Small intestine (tissue), 7 donors: Measurements from ENCODE around the gene AUNIP. TPM values are rescaled to one million over a fixed set of nuclear protein-coding genes. Genes with fewer than 3 reads are reported as not detected.
"Not testable (repeated sequence)": the region's sequence is repeated elsewhere in the genome, so short reads cannot be mapped to it uniquely, and the experiment has no call there.

Experiments
- DNase-seq, 2 donors: peaks; one replicate each; pipeline versions ENCODE4 v3.0.0 to v3.0.0-alpha.2; 2013
- FAIRE-seq: peaks from 2 replicates; lab custom pipeline; 2012; peaks lifted over from hg19 to GRCh38; lab: Jason Lieb, UNC
- H3K27ac ChIP-seq, 3 donors: one replicate each; pipeline ENCODE4 v1.5.1; 2013; ENCODE audit warnings: low read length in 2 of 3, mild to moderate bottlenecking in 2 of 3, control low read depth in 1 of 3, inconsistent platforms in 1 of 3, low read depth in 1 of 3, moderate library complexity in 1 of 3
- H3K27me3 ChIP-seq, 3 donors: one replicate each; pipeline ENCODE4 v1.6.1; 2013; ENCODE audit warnings: low read length in 3 of 3, inconsistent platforms in 1 of 3; ENCODE audit not compliant: control insufficient read depth in 3 of 3, insufficient read depth in 3 of 3
- H3K36me3 ChIP-seq, 3 donors: one replicate each; pipeline ENCODE4 v1.6.1; 2013; ENCODE audit warnings: low read length in 3 of 3, inconsistent platforms in 1 of 3, low read depth in 1 of 3, mild to moderate bottlenecking in 1 of 3, moderate library complexity in 1 of 3; ENCODE audit not compliant: control insufficient read depth in 3 of 3, insufficient read depth in 2 of 3
- H3K4me1 ChIP-seq, 3 donors: one replicate each; pipeline ENCODE4 v1.6.1; 2013; ENCODE audit warnings: low read length in 2 of 3, inconsistent platforms in 1 of 3, low read depth in 1 of 3, mild to moderate bottlenecking in 1 of 3, moderate library complexity in 1 of 3; ENCODE audit not compliant: control insufficient read depth in 3 of 3, insufficient read depth in 2 of 3
- H3K4me3 ChIP-seq, 3 donors: one replicate each; pipeline ENCODE4 v1.5.1; 2013; ENCODE audit warnings: low read length in 3 of 3, control low read depth in 1 of 3, inconsistent platforms in 1 of 3, low read depth in 1 of 3, mild to moderate bottlenecking in 1 of 3, moderate library complexity in 1 of 3
- H3K9me3 ChIP-seq, 2 donors: one replicate each; pipeline ENCODE4 v1.6.1; 2013; ENCODE audit warnings: low read depth in 1 of 2, low read length in 1 of 2; ENCODE audit not compliant: control insufficient read depth in 2 of 2, insufficient read depth in 1 of 2
- WGBS, 3 donors: extraction: QIAGEN DNeasy Blood & Tissue Kit; methylation state at CpG; one replicate each; pipeline ENCODE4 v1.1.7; 2013; 5-methylcytosine and 5-hydroxymethylcytosine counted together
- polyA plus RNA-seq, 4 donors: library from polyadenylated mRNA; stranded (reverse) in 3 of 4; unstranded in 1 of 4; fragments of 200-250 nt in 3 of 4; fragments of 120-200 nt in 1 of 4; gene quantifications; one replicate each; pipeline versions ENCODE4 v1.2.1 to v1.2.3, GENCODE V29; 2013
- donor health status: healthy with polysubstance abuse.
- donor health status: control.
- donor health status: control.
- donor health status: Bipolar disorder and iron deficiency.
- donor health status: healthy.

The AUNIP gene
- polyA plus RNA-seq, 4 donors, result 0.67 to 3.2 (median 1.9) TPM; not detected in 1

DNA sequence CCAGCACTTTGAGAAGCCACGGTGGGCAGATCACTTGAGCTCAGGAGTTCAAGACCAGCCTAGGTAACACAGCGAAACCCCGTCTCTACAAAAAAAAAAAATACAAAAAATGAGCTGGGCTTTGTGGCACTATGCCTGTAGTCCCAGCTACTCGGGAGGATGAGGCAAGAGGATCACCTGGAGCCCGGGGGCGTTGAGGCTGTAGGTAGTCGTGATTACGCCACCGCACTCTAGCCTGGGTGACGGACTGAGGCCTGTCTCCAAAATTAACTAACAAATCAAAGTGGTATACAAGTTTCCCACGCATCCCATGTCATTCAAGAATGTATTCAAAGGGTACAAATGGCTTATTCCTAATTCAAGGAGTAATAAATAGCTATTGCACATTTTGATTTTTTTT, 2.4 kb downstream of the AUNIP start:
- no peak overlapping the region for H3K27ac ChIP-seq
- peaks cover 0 to 22% (median 2%) of the 10 kb centered on the region in 3 donors for H3K4me1 ChIP-seq
- peaks cover 0 to 5% of the 10 kb centered on the region in 2 donors for H3K9me3 ChIP-seq
- no peaks in the 10 kb centered on the region for H3K27me3 ChIP-seq
- H3K4me3 ChIP-seq, result no peak overlapping the region
- H3K36me3 ChIP-seq, result peaks cover 0 to 5% (median 0%) of the 10 kb centered on the region in 3 donors
- WGBS, 3 donors, result 92 to 95% (median 94%) methylated on average over 11 of the region's 11 CpGs
- no peak for DNase-seq
- FAIRE-seq, result no peak

DNA sequence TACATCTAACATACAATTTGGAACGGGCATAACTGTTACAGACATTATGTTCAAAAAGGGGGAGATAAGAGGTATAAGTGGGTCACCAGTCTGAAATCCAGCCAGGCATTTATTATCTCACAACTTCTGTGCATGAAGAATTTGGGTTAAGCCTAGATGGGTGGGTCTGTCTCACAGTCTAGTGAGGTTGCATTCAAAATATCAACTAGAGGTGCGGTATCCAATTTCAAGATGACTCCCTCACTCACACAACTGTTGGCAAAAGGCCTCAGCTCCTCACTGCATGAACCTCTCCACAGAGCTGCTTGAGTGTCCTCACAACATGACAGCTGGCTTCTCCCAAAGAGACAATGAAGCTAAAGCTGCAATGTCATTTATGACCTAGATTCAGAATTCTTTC, 4.7 kb downstream of the AUNIP start:
- Histone ChIP-seq H3K36me3 (peaks cover 0 to 2% (median 0%) of the 10 kb centered on the region in 3 donors), H3K4me1 (peaks cover 0 to 6% (median 2%) of the 10 kb centered on the region in 3 donors), H3K4me3 (no peak overlapping the region), H3K9me3 (no peaks in the 10 kb centered on the region), H3K27ac (no peak overlapping the region), H3K27me3 (no peaks in the 10 kb centered on the region)
- 92 to 98% (median 96%) methylated on average over 2 of the region's 2 CpGs for WGBS, 3 donors
- FAIRE-seq (no peak), DNase-seq (no peak)

DNA sequence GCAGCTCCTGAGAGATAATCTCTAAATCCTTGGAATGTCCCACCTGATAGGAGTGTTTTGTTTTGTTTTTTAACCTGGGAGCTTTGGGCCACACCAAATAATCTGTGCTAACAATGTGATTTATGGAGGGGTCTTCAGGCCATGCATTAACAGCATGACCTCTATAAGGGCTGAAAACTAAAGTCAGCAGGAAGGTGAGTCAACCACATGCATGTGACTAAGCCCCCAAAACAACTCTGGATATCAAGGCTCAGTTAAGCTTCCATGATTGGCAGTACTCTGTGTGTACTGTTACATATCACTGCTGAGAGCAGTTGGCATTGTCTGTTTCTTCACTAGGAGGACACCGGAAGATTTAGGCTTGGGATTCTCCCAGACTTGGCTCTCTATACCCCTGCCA, 10.7 kb downstream of the AUNIP start:
- no peak for FAIRE-seq
- DNase-seq, result no peak
- H3K27me3 ChIP-seq, result no peaks in the 10 kb centered on the region
- no peaks in the 10 kb centered on the region for H3K4me1 ChIP-seq
- WGBS, 3 donors, result 80 to 90% (median 87%) methylated on average over 1 of the region's 1 CpG
- peaks cover 0 to 2% (median 0%) of the 10 kb centered on the region in 3 donors for H3K36me3 ChIP-seq
- no peaks in the 10 kb centered on the region for H3K9me3 ChIP-seq
- no peak overlapping the region for H3K27ac ChIP-seq
- no peak overlapping the region for H3K4me3 ChIP-seq

DNA sequence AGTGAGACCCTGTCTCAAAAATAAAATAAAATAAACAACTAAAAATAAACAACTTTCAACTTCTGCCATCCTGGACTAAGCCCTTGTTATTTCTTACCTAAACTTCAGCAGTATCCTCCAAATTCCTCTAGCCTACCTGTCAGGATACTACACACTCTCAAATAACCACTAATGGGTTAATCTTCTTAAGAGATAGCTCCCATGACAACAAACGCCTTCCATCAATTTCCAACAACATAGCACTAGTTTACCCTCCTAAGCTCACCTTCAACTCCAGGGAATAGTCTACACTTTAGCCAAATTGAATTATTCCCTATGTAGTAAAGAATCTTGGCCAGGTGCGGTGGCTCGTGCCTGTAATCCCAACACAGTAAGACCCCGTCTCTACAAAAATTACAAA, 11.3 kb downstream of the AUNIP start:
- FAIRE-seq (no peak), DNase-seq (no peak)
- Histone ChIP-seq H3K4me1 (no peaks in the 10 kb centered on the region), H3K36me3 (peaks cover 0 to 2% (median 0%) of the 10 kb centered on the region in 3 donors), H3K9me3 (no peaks in the 10 kb centered on the region), H3K27me3 (no peaks in the 10 kb centered on the region), H3K27ac (no peak overlapping the region), H3K4me3 (no peak overlapping the region)
- WGBS, 3 donors, result 74 to 81% (median 78%) methylated on average over 4 of the region's 4 CpGs

DNA sequence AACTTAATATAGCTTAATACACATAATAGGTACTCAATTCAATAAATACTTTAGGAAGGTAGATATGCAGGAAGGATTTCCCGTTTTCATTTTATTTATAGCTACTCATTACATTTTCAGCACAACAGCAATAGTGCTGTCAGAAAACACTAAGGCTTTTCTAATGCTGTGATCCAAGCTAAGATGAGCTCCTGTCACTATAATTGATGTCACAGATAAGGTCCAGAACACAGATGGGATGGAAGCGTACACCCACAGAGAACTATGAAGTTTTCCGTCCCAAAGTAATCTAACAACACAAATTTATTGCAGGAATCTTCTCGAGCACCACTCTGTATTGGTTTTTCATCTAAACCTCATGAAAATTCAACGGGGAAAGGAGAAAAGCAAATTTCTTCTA, 13.6 kb downstream of the AUNIP start:
- Histone ChIP-seq H3K9me3 (no peaks in the 10 kb centered on the region), H3K4me1 (no peaks in the 10 kb centered on the region), H3K4me3 (no peak overlapping the region), H3K27me3 (no peaks in the 10 kb centered on the region), H3K36me3 (peaks cover 0 to 2% (median 0%) of the 10 kb centered on the region in 3 donors), H3K27ac (no peak overlapping the region)
- 83 to 88% (median 87%) methylated on average over 5 of the region's 5 CpGs for WGBS, 3 donors
- DNase-seq (no peak), FAIRE-seq (no peak)

DNA sequence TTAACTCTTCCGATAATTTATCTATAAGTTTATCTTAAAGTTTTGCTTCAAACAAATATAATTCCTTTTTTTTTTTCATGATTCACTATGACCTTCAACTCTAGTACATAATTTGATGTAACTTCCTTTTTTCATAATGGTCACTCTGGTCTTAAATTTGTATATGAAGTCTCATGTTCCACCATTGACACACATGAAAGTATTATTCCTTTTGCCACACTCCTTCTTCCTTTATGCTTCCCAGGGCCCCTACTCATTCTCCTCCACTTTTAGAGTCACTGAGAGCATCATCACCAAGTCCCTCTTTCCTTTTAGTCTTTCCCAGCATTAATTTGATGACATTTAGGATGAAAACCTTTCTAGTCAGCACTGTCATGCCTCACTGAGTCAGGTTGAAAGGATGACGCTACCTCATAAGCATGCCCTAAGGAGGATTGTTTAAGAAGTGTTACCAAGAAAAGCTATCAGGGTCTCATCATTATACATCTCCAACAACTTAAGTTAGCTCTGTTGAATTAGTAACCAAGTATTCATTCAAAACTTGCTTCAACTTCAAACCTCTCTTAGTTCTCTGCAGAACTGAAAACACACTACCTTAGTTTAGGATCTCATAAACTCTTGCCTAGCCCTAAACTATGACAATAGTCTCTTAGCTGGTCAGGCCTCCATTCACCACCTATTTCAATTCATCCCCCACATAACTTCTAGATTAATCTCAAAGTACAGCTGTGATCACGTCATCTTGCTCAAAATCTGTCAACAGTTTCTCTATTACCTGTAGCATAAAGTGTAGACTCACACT, 14.5 kb downstream of the AUNIP start:
- FAIRE-seq (no peak), DNase-seq (no peak)
- Histone ChIP-seq H3K4me1 (no peaks in the 10 kb centered on the region), H3K4me3 (no peak overlapping the region), H3K27ac (no peak overlapping the region), H3K36me3 (peaks cover 0 to 2% (median 0%) of the 10 kb centered on the region in 3 donors), H3K27me3 (no peaks in the 10 kb centered on the region), H3K9me3 (peaks cover 0 to 1% of the 10 kb centered on the region in 2 donors)
- 89 to 91% (median 89%) methylated on average over 3 of the region's 3 CpGs for WGBS, 3 donors

DNA sequence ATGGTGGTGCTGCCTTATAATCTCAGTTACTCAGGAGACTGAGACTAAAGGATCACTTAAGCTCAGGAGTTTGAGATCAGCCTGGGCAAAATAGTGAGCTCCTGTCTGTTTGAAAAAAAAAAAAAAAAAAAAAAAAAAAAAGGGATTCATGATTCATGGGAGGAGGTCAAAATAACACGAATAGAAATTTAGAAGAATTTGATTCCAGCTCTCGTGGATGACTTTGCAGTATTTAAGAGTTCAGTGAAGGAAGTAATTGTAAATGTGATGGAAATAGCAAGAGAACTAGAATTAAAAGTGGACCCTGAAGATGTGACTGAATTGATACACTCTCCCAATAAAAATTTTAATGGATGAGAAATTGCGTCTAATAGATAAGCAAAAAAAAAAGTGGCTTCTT, 15.8 kb downstream of the AUNIP start:
- DNase-seq (no peak), FAIRE-seq (no peak)
- no peaks in the 10 kb centered on the region for H3K4me1 ChIP-seq
- WGBS, 3 donors, result 90 to 92% (median 91%) methylated on average over 3 of the region's 3 CpGs
- H3K4me3 ChIP-seq, result no peak overlapping the region
- H3K9me3 ChIP-seq, result peaks cover 0 to 3% of the 10 kb centered on the region in 2 donors
- H3K27ac ChIP-seq, result no peak overlapping the region
- no peaks in the 10 kb centered on the region for H3K27me3 ChIP-seq
- H3K36me3 ChIP-seq, result no peaks in the 10 kb centered on the region

DNA sequence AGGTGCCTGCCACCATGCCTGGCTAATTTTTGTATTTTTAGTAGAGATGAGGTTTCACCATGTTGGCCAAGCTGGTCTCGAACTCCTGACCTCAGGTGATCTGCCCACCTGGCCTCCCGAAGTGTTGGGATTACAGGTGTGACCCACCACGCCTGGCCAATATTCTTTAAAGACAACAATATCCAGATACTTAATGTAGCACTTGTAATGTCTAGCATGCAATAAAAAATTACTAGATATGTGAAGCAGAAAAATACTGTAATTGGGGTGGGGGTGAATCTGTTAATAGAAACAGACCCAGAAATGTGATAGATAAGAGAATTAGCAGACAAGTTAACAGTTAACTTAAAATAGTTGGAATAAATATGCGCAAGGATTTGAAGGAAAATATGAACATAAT, 19.4 kb downstream of the AUNIP start:
- not testable (repeated sequence) for H3K4me1 ChIP-seq, H3K4me3 ChIP-seq, DNase-seq, H3K36me3 ChIP-seq, H3K27me3 ChIP-seq, H3K27ac ChIP-seq, H3K9me3 ChIP-seq, FAIRE-seq
- WGBS, 3 donors, result 95 to 97% (median 96%) methylated on average over 4 of the region's 4 CpGs
